GM12892 (cell line): ENCODE results near the gene RGMB. TPM values are rescaled to one million over a fixed set of nuclear protein-coding genes. Genes with fewer than 3 reads are reported as not detected.
"Not testable (repeated sequence)": the region's sequence is repeated elsewhere in the genome, so short reads cannot be mapped to it uniquely, and the experiment has no call there.

Source experiments
- DNase-seq: peaks from one replicate; pipeline ENCODE4 v3.0.0; 2011; ENCODE audit not compliant: insufficient read length
- FAIRE-seq: peaks from 2 replicates; lab custom pipeline; 2011; peaks lifted over from hg19 to GRCh38; lab: Jason Lieb, UNC
- POLR2A ChIP-seq: IDR thresholded peaks from 2 replicates; pipeline ENCODE4 v1.6.1; 2011; ENCODE audit warnings: low read depth, low read length, control low read depth
- POLR2AphosphoS5 ChIP-seq: IDR thresholded peaks from 2 replicates; pipeline ENCODE4 v1.6.1; 2011; ENCODE audit warnings: low read depth, low read length, control low read depth
- TAF1 ChIP-seq: IDR thresholded peaks from 2 replicates; pipeline ENCODE4 v1.6.1; 2011; ENCODE audit warnings: low read depth, mild to moderate bottlenecking, control low read depth, low read length, borderline replicate concordance
- polyA plus RNA-seq: library from polyadenylated mRNA; unstranded; fragments of >200 nt; gene quantifications from one replicate; pipeline ENCODE4 v1.2.1, GENCODE V29; 2012; ENCODE audit warnings: missing spikeins, inconsistent platforms; ENCODE audit not compliant: missing spikeins

RGMB gene
- 3.9 TPM for polyA plus RNA-seq

- FAIRE-seq (peak; percentile 98), DNase-seq (peak; percentile 90)
- TF ChIP-seq POLR2A (peak; percentile 78), TAF1 (no peak), POLR2AphosphoS5 (peak; percentile 60)
Observed at GRCh38 chr5:98773464-98774191, at the start of gene RGMB. TSS of gene RGMB (plus strand) at chr5:98773663. CDS start at chr5:98774071, 408 bp downstream.

- FAIRE-seq, result no peak
- TF ChIP-seq TAF1 (no peak), POLR2AphosphoS5 (no peak), POLR2A (no peak)
Observed at GRCh38 chr5:98726258-98726657, 47.2 kb upstream of the RGMB start.

GRCh38 chr5:98727686-98728085, 45.8 kb upstream of the RGMB start:
- DNase-seq (no peak), FAIRE-seq (no peak)
- TF ChIP-seq POLR2A (no peak), POLR2AphosphoS5 (no peak), TAF1 (no peak)

More at GRCh38 chr5:98726258-98726657, 47.2 kb upstream of the RGMB start:
- no peak for DNase-seq

- DNase-seq, result no peak
- no peak for FAIRE-seq
- no peak for TF ChIP-seq POLR2A
- no peak for TF ChIP-seq TAF1
Observed at GRCh38 chr5:98734646-98735045, 38.8 kb upstream of the RGMB start.

GRCh38 chr5:98735806-98736507, 37.5 kb upstream of the RGMB start:
- FAIRE-seq, result no peak
- no peak for DNase-seq
- TF ChIP-seq POLR2AphosphoS5 (no peak), POLR2A (no peak), TAF1 (no peak)

GRCh38 chr5:98736753-98737152, 36.7 kb upstream of the RGMB start:
- DNase-seq, result no peak
- no peak for FAIRE-seq
- no peak for TF ChIP-seq POLR2AphosphoS5
- TF ChIP-seq POLR2A, result no peak
- no peak for TF ChIP-seq TAF1

- FAIRE-seq, DNase-seq: not testable (repeated sequence)
Observed at GRCh38 chr5:98737441-98737840, 36.0 kb upstream of the RGMB start.

- DNase-seq, FAIRE-seq: not testable (repeated sequence)
Observed at GRCh38 chr5:98738481-98739149, 34.8 kb upstream of the RGMB start.

- DNase-seq (no peak), FAIRE-seq (no peak)
- TF ChIP-seq TAF1, result no peak
- no peak for TF ChIP-seq POLR2AphosphoS5
- no peak for TF ChIP-seq POLR2A
Observed at GRCh38 chr5:98741926-98742325, 31.5 kb upstream of the RGMB start.

GRCh38 chr5:98742396-98743073, 30.9 kb upstream of the RGMB start:
- DNase-seq (no peak), FAIRE-seq (no peak)
- TF ChIP-seq POLR2AphosphoS5 (no peak), POLR2A (no peak), TAF1 (no peak)

GRCh38 chr5:98748259-98748658, 25.2 kb upstream of the RGMB start:
- not testable (repeated sequence) for FAIRE-seq, DNase-seq
